ENCODE results near the gene UGGT1.

DNA sequence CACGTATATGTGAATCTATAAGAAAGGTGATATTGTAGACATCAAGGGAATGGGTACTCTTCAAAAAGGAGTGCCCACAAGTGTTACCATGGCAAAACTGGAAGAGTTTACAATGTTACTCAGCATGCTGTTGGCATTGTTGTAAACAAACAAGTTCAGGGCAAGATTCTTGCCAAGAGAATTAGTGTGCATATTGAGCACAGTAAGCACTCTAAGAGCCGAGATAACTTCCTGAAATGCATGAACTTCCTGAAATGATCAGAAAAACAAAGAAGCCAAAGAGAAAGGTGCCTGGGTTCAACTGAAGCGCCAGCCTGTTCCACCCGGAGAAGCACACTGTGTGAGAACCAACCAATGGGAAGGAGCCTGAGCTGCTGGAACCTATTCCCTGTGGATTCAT is 126.7 kb downstream of the UGGT1 start:
- no peak for TF ChIP-seq YY1 (IDR thresholded peaks at IDR 0.05)
- TF ChIP-seq TAF1 (conservative IDR thresholded peaks at IDR 0.05), result no peak
- no peak for TF ChIP-seq CTCF (IDR thresholded peaks at IDR 0.05; ENCODE audit: low read depth, low read length, missing input control)
- no peak for TF ChIP-seq FOXA1 (IDR thresholded peaks at IDR 0.05)

Measured in liver (tissue), 3 donors.